ENCODE measurements around the gene MRM3.
"Not testable (repeated sequence)": the region's sequence is repeated elsewhere in the genome, so short reads cannot be mapped to it uniquely, and the experiment has no call there.

Gene MRM3

GRCh38 chr17:788551-788950, 6.4 kb downstream of the MRM3 start:
- no peak for DNase-seq (ENCODE audit: extremely low read depth, low read depth)
- no peak for TF ChIP-seq CTCF (IDR thresholded peaks at IDR 0.05; ENCODE audit: low read depth, low read length)

DNA sequence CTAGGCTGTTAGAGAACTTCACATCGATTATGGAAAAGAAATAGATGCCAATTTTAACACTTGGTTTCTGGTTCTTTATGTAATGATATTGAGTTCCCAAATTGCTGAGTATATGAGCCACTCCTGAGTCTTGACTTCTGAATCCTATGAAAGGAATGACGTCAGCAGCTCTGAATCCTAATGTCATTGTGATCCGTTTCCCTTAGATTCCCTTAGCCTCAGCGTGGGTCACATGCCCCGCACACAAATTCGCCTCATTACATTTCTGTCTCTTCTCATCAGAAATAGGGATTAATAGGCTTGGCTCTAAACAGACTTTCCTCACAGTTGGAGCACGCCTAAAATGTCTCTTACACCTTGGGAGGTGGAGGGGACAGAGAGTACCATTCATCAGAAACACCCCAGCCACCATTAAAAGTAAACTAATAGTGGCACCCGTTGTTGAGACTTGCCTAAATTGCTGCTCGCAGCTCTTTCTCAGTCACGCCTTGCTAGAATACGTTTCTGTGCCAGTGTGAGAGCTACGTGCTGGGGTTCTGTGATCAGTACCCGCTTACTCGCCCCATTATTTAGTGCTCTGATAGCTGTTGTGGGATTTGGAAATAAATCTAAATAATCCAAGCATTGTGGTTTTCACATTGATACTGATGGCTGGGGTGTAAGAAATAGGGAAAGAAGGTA, 7.1 kb downstream of the MRM3 start:
- DNase-seq (ENCODE audit: extremely low read depth, low read depth) = no peak
- TF ChIP-seq CTCF (IDR thresholded peaks at IDR 0.05; ENCODE audit: low read depth, low read length) = no peak

- DNase-seq (ENCODE audit: extremely low read depth, low read depth) = peak; percentile 8
Measured at GRCh38 chr17:789931-790873, 8.0 kb downstream of the MRM3 start.

GRCh38 chr17:790874-791247, 8.7 kb downstream of the MRM3 start:
- DNase-seq (ENCODE audit: extremely low read depth, low read depth) = not testable (repeated sequence)

GRCh38 chr17:791829-792228, 9.7 kb downstream of the MRM3 start:
- TF ChIP-seq CTCF (IDR thresholded peaks at IDR 0.05; ENCODE audit: low read depth, low read length) = no peak
- no peak for DNase-seq (ENCODE audit: extremely low read depth, low read depth)

DNA sequence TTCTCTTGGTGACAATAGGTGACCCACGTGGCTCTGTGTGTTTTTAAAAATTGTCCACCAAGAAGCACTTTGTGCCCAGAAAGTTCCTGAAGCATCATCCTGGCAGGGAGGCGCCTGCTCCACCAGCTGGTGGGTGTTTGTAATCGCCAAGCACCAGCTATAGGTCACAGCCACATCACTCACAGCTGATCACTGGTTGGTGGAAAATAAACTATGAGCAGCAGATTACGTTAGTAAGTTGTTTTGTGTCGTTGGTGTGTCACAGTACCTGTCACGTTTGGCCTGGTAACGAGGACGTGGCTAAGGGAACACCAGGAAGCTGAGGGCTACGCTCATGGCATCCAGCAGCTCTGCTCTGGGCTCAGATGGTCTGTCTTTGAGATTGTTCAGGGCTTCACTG, 10.1 kb downstream of the MRM3 start:
- no peak; the same call in 1 of the 2 replicates for TF ChIP-seq CTCF (IDR thresholded peaks at IDR 0.05; ENCODE audit: low read depth, low read length)
- no peak for DNase-seq (ENCODE audit: extremely low read depth, low read depth)

DNA sequence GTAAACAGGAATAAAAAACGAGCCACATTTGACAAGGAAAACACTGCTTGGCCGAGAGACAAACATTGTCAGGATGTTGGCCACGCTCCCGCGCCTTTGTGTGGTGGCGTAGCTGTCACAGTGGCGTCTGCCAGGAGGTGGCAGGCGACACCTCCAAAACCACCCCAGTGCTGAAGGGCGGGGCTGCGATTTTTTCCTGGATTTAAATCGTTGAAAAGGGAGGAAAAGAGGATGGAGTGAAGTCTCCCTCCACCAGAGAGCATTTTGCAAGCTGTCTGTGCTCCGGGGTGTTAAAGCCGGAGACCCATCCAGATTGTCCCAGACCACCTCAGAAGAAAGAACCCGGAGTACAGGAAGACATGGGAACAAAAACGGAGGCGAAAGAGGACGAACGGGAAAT, 12.7 kb downstream of the MRM3 start:
- TF ChIP-seq CTCF (IDR thresholded peaks at IDR 0.05; ENCODE audit: low read depth, low read length) = peak; percentile 75
- peak; percentile 40 for DNase-seq (ENCODE audit: extremely low read depth, low read depth)

- TF ChIP-seq CTCF (IDR thresholded peaks at IDR 0.05; ENCODE audit: low read depth, low read length) = no peak
- DNase-seq (ENCODE audit: extremely low read depth, low read depth) = no peak
Measured at GRCh38 chr17:795276-795675, 13.1 kb downstream of the MRM3 start.

Measured in AG09319 (cell line).